GM18951 (cell line): Measurements from ENCODE around the gene ISLR.

Experiments used
- POLR2A ChIP-seq: IDR thresholded peaks from 4 replicates; pipeline ENCODE4 v1.6.1; 2011; ENCODE audit warnings: mild to moderate bottlenecking; ENCODE audit not compliant: insufficient read length, insufficient read depth; ENCODE audit errors: extremely low read depth
- in situ Hi-C: fragments of 300-500 bp; cut with MboI; formaldehyde crosslinking; loops from one replicate; pipeline ENCODE4 v1.12.0; 2022; ENCODE audit warnings: low sequenced_read_pairs, mixed read lengths, inconsistent platforms; ENCODE audit not compliant: unreplicated experiment

Gene ISLR

DNA sequence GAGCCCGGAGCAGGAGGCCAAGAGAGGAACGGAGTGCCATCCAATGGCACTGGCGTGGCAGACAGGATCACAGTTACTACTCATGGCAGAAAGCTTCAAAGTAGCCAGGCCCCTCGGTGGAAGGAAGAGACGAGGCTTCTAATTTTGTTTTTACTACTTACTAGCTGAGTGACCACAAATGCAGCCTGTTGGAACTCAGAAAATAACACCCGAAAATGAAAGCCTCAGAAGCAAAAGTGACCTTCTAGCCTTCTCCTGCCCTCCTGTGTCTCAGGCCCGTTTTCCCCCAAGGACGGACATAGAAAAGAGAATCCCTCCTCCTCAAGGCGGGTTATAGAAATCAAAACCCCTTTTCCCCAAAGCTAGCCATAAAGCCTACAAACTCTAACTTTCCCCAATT lies 39.0 kb downstream of the ISLR start:
- in situ Hi-C loops, result no loop called here

DNA sequence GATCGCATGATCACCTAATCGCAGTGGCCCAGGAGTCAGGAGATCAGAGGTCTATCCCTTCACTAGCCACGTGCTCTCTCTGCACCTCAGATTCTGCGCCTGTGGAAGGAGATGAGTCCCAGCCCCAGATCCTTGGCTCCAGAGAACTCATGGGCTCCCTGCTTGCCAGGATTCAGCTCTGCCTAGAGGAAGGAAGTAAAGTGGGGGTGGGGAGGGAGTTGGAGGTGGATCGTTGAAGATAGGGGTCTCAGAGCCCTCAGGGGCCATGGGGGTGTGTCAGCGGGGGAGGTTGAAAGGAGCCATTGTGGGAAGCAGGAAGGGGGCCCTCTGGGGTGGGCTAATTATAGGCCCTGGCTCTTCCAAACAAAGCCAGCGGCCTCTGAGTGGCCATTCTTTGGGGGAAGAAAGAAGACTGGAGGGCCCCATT lies 40.4 kb downstream of the ISLR start:
- TF ChIP-seq POLR2A, result no peak

More for the DNA sequence above, 39.0 kb downstream of the ISLR start:
- TF ChIP-seq POLR2A, result no peak

DNA sequence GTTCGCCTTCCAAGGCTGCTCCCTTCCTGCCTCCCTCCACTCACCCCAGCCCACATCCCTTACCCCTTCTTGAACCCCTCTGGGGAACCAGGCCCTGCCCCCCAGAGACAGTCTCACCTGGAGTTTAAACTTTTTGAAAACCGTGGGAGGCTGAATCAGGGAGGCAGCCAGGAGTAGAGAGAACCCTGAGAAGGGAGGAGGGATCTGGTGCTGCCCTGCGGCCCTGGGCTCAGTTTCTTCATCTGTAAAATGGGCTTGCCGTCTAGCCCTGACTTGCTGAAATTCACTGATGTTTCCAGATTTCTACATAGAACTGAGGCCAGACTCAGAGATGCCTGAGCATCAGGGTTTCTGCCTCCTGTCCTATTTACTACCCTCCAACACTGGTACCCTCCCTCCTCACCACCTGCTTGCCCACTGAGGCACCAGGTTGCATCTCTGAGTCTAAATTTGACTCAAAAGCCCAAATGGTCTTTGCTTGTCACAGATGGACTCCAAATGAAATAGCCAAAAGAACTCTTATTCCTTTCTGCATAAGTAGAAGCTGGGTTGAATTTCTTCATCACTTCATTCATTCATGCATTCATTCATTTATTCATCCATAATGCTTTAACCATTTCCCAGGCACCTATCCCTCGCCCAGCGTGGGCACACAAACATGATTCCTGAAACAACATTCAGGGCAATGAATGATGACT lies 41.0 kb downstream of the ISLR start:
- TF ChIP-seq POLR2A, result no peak
- in situ Hi-C loops, result no loop called here

More for the DNA sequence above, 40.4 kb downstream of the ISLR start:
- in situ Hi-C loops, result no loop called here

DNA sequence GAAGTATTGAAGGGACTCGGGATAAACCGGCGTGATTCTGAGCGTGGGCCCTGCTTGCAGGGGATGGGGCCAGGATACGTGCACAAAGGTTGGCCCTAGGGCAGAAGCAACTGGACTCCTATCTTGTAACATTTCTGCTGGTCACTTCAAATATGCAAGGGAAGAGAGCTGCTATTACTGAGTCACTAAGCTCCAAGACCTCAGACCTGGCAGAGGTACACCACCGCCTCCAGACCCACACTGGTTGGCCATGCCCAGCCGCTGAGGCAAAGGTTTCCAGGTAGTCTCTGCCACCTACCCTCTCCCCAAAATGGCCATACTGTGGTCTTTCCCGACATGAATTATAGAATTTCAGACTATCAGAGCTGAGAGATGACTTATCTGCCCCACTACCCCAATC lies 42.4 kb downstream of the ISLR start:
- in situ Hi-C loops, result no loop called here
- no peak for TF ChIP-seq POLR2A

- TF ChIP-seq POLR2A, result no peak
- in situ Hi-C loops, result no loop called here
These were observed 43.4 kb downstream of the ISLR start for GRCh38 chr15:74216949-74217348.

- TF ChIP-seq POLR2A, result no peak
- in situ Hi-C loops, result no loop called here
These were observed 44.7 kb downstream of the ISLR start for GRCh38 chr15:74217907-74218885.

GRCh38 chr15:74220475-74221248 lies 47.2 kb downstream of the ISLR start:
- in situ Hi-C loops, result no loop called here
- no peak for TF ChIP-seq POLR2A

DNA sequence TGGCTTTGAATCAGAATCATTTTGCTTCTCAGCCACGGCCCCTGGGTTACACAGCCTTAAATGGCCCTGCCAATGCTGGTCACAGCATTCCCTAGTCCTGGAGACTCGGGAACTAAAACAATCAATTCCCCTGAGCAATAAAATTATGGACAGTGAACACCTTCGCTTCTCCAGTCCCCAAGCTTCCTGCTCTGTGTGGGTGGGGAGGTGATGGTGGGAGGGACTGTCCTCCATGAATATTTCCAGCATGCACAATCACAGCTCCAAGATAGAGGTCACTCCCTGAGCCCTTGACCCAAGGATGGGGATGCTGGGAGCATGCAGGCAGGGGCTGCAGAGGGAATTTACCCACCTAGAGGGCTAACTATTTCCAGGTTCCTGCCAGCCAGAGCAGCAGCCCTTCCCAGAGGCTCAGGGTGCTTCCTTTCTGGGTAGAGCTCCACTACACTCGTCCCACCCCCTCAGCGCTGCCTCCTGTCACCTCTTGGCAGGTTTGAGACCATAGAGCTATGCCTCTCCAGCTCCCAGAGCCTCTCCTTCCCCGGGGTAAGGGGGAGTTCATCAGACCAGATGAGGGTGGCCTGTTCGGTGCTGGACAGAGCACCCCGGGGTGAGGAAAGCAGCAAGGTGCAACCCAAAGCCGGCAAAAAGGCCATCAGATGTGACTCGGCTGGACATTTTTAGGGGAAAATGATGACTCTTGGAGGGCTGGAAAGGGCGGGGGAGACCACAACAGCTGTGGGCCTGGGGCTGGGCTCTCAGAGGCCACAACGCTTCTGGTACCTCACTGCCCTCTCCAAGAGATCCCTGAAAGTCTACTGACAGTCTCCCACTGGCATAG lies 48.1 kb downstream of the ISLR start:
- in situ Hi-C loops, result no loop called here
- no peak for TF ChIP-seq POLR2A

DNA sequence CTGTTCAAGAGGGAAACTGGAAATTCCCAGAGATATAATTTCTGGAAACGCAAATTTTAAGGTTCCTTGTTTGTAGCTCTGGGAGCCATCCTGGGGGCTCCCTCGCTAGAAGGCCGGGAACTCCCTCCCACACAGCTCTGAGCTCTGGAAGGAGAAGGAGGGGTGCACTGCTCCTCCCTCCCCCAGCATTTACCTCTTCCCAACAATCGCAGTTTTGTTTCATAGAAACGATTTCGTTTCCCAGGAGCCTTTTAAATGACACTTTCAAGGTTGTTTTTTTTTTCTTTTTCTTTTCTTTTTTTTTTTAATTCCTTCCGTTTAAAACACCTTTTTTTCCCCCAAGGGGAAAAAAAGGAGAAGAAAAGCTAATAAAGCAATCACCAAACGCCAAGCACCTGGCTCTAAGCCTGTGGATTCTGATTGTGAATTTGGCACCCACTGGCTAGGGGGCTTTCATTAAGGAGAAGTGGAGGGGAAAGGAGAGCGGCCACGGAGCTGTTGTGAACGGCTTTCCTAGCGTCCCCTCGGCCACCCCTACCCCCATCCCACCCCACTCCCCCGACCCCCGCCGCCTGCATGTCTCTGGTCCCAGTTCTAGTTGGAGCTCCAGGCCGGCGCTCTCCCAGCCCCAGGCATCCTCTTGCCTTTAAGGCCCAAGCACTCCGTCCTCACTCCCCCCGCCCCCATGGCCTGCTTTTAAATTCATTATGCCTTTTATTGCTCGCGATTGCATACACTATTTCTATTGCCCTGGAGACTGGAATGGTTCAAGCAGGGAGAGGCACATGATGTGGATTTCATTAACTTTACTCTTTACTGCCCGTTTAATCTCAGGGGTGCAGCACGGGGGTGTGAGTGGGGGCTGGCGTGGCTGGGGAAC lies 49.0 kb downstream of the ISLR start:
- TF ChIP-seq POLR2A, result no peak
- in situ Hi-C loops, result no loop called here

DNA sequence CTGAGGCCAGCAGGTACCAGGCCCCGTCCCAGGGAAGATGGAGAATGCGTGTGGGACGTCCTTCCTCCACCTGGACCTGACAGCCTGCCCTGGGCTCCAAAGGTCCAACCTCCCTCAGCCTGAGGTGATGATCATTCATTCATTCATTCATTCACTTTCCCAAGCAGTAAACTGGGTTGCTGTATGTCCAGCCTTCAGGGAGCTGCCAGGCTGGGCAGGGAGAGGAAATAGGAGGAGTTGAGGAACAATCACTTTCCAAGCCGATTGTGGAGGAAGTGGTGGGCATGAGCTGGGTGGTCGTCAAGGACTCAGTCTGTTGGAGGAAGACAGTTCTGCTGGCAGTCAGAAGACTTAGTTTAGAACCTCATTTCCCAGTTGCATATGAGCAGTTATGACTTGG lies 52.4 kb downstream of the ISLR start:
- no peak for TF ChIP-seq POLR2A

More for the DNA sequence above, 52.4 kb downstream of the ISLR start:
- in situ Hi-C loops, result no loop called here
